ENCODE results near the gene DPP4.

DPP4 gene

DNA sequence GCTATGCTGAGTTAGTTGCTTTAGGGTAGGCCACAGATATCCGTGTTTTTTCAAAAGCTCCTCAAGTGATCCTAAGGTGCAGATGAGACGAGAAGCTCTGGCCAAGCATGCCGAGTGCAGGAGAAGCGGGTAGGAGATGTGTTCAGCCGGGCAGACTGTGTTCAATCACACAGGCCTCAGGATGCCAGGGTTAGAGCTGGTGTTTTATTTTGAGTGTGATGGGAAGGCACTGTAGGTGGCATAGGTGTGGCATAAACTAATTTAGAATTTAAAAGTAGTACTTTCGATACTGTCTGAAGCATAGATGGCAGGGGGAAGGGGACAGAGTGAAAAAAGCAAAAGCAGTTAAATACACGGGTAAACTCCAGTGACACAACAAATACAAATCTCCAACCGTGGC, 30.9 kb downstream of the DPP4 start:
- Histone ChIP-seq H3K36me3 (ENCODE audit: insufficient read depth, insufficient read length, low read length) (no peaks in the 10 kb centered on the region), H3K9ac (ENCODE audit: insufficient read length, low read depth) (no peak overlapping the region), H3K27me3 (ENCODE audit: insufficient read depth, insufficient read length) (no peaks in the 10 kb centered on the region), H3K4me1 (ENCODE audit: insufficient read depth, insufficient read length) (no peaks in the 10 kb centered on the region), H3K4me3 (ENCODE audit: insufficient read length, low read depth) (no peak overlapping the region), H3K9me3 (ENCODE audit: insufficient read depth, low read length) (no peaks in the 10 kb centered on the region)
- TF ChIP-seq ZNF274 (IDR thresholded peaks at IDR 0.05; ENCODE audit: low read depth, low read length) = no peak
- TF ChIP-seq YY1 (IDR thresholded peaks at IDR 0.05; ENCODE audit: insufficient read depth, insufficient read length) = no peak
- no peak for TF ChIP-seq SUZ12 (IDR thresholded peaks at IDR 0.05; ENCODE audit: extremely low read depth, insufficient read depth, insufficient read length)
- no peak for DNase-seq (ENCODE audit: low read depth, low spot score)

DNA sequence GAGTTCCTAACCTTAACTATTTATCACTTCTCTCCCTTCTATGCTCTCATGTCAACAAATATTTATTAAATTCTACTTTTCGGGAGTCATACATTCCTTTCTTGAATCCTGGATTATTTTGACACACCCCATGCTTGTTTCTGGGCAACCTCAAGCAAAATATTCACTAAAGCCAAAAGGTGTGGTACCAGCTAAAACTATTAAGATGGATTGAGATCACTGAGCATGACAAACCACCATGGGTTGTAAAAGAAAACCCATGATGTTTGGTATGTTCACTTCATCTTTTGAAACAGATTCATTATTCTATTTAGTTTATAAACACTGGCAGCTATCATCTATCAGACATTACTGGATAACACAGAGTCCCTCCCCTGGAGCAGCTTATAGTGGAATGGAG, 32.5 kb downstream of the DPP4 start:
- DNase-seq (ENCODE audit: low read depth, low spot score) = no peak
- Histone ChIP-seq H3K9me3 (ENCODE audit: insufficient read depth, low read length) (no peaks in the 10 kb centered on the region), H3K4me3 (ENCODE audit: insufficient read length, low read depth) (no peak overlapping the region), H3K27me3 (ENCODE audit: insufficient read depth, insufficient read length) (no peaks in the 10 kb centered on the region), H3K36me3 (ENCODE audit: insufficient read depth, insufficient read length, low read length) (no peaks in the 10 kb centered on the region), H3K4me1 (ENCODE audit: insufficient read depth, insufficient read length) (no peaks in the 10 kb centered on the region), H3K9ac (ENCODE audit: insufficient read length, low read depth) (no peak overlapping the region)
- TF ChIP-seq ZNF274 (IDR thresholded peaks at IDR 0.05; ENCODE audit: low read depth, low read length) = no peak
- TF ChIP-seq SUZ12 (IDR thresholded peaks at IDR 0.05; ENCODE audit: extremely low read depth, insufficient read depth, insufficient read length) = no peak
- no peak for TF ChIP-seq YY1 (IDR thresholded peaks at IDR 0.05; ENCODE audit: insufficient read depth, insufficient read length)

DNA sequence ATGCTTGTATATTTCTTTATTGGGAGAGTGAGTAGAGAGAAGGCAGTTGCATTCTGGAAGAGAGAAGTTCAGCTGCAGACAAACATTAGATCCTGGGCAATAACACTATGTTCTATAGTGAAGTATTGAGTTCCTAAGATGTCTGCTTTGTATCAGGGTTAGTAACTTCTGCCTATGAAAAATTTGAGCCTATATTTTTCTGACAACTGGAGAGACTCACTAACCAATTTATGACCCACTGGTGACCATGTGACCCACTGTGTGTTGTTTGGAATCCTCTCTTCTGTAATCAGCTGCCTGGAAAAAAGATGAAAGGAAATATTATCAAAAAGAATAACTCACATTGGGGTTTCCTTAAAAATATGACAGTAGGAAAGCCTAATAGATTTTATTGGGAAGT, 35.3 kb downstream of the DPP4 start:
- H3K27me3 ChIP-seq (ENCODE audit: insufficient read depth, insufficient read length) = no peaks in the 10 kb centered on the region

DNA sequence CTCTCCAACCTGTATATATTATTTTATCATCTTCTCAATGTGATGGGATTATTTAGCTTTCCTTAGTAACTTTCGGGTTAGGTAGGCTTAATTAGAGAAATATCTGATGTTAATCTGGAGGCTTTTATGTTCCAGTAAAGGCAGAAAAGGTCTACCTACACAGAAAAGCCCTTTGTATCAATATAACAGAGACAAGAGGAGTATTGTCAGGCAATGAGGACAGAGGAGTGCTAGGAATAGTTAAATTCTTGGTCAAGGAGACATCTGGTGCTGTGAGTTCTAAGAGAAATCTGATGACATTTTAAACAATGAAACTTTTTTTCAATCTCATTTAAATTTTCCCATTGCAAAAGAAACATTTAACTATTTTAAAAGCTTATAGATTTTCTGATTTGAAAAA, 36.1 kb downstream of the DPP4 start:
- DNase-seq (ENCODE audit: low read depth, low spot score) = no peak
- H3K9ac ChIP-seq (ENCODE audit: insufficient read length, low read depth) = no peak overlapping the region
- no peak overlapping the region for H3K4me3 ChIP-seq (ENCODE audit: insufficient read length, low read depth)
- H3K4me1 ChIP-seq (ENCODE audit: insufficient read depth, insufficient read length) = no peaks in the 10 kb centered on the region
- no peaks in the 10 kb centered on the region for H3K27me3 ChIP-seq (ENCODE audit: insufficient read depth, insufficient read length)
- H3K36me3 ChIP-seq (ENCODE audit: insufficient read depth, insufficient read length, low read length) = no peaks in the 10 kb centered on the region
- H3K9me3 ChIP-seq (ENCODE audit: insufficient read depth, low read length) = no peaks in the 10 kb centered on the region
- TF ChIP-seq SUZ12 (IDR thresholded peaks at IDR 0.05; ENCODE audit: extremely low read depth, insufficient read depth, insufficient read length) (no peak), YY1 (IDR thresholded peaks at IDR 0.05; ENCODE audit: insufficient read depth, insufficient read length) (no peak), ZNF274 (IDR thresholded peaks at IDR 0.05; ENCODE audit: low read depth, low read length) (no peak)

More for the DNA sequence above, 35.3 kb downstream of the DPP4 start:
- DNase-seq (ENCODE audit: low read depth, low spot score) = no peak
- no peak overlapping the region for H3K4me3 ChIP-seq (ENCODE audit: insufficient read length, low read depth)
- no peaks in the 10 kb centered on the region for H3K36me3 ChIP-seq (ENCODE audit: insufficient read depth, insufficient read length, low read length)
- H3K4me1 ChIP-seq (ENCODE audit: insufficient read depth, insufficient read length) = no peaks in the 10 kb centered on the region
- H3K9ac ChIP-seq (ENCODE audit: insufficient read length, low read depth) = no peak overlapping the region
- H3K9me3 ChIP-seq (ENCODE audit: insufficient read depth, low read length) = no peaks in the 10 kb centered on the region
- TF ChIP-seq YY1 (IDR thresholded peaks at IDR 0.05; ENCODE audit: insufficient read depth, insufficient read length) (no peak), SUZ12 (IDR thresholded peaks at IDR 0.05; ENCODE audit: extremely low read depth, insufficient read depth, insufficient read length) (no peak), ZNF274 (IDR thresholded peaks at IDR 0.05; ENCODE audit: low read depth, low read length) (no peak)

DNA sequence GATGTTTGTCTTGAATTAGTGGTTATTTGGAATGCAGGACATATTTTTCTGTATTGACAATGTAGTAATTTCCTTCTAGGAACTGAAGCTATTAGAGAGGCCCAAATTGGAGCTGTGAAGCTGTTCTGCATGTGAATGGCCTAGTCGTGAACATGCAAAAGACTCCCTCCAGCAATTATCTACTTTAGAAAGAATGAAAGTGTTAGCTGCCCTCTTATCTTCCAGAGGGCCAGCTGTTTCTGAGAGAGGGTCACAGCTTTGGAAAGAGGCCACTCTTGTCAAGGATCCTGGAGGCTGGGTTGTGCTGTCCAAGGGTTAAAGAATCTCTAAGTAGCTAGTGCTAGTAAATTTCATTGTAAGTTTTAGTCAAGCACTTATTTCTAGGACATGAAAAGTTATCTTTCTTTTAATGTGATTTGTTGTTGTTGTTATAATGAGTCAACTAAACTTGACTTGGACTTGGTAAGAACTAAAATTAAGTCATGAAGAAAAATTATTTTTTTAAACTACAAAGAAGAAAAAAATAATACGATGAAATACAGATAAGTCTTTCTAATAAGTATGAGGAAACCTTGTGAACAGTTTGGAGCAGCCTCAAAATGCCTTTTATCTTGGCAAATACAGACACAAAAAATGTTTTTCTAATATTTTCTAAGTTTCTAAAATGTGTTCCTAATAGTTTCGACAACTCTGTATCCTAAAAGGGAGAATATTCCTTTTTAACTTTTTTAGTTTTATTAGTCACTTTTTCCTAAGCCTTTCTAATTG, 36.8 kb downstream of the DPP4 start:
- Histone ChIP-seq H3K36me3 (ENCODE audit: insufficient read depth, insufficient read length, low read length) (no peaks in the 10 kb centered on the region), H3K9me3 (ENCODE audit: insufficient read depth, low read length) (no peaks in the 10 kb centered on the region), H3K4me1 (ENCODE audit: insufficient read depth, insufficient read length) (no peaks in the 10 kb centered on the region), H3K27me3 (ENCODE audit: insufficient read depth, insufficient read length) (no peaks in the 10 kb centered on the region), H3K9ac (ENCODE audit: insufficient read length, low read depth) (no peak overlapping the region), H3K4me3 (ENCODE audit: insufficient read length, low read depth) (no peak overlapping the region)
- TF ChIP-seq ZNF274 (IDR thresholded peaks at IDR 0.05; ENCODE audit: low read depth, low read length) (no peak), YY1 (IDR thresholded peaks at IDR 0.05; ENCODE audit: insufficient read depth, insufficient read length) (no peak), SUZ12 (IDR thresholded peaks at IDR 0.05; ENCODE audit: extremely low read depth, insufficient read depth, insufficient read length) (no peak)
- DNase-seq (ENCODE audit: low read depth, low spot score) = peak; percentile 69

DNA sequence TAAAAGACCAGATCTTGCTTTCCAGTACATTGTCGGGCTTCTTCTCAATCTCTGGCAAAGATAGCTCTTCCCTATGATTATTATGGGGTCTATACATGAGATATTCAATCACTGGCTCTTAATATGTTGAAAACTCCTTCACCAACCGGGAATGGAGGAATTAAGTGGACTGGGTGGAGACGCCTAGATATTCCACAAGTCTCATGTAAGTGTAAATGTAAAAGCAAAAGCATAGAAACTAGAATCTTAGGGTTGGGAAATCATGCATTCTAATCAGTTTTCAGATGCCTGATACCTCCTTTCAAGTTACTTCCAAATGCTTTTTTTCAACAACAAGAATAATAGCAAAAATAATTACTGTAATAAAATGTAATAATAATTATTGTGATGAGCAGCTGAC, 38.0 kb downstream of the DPP4 start:
- TF ChIP-seq ZNF274 (IDR thresholded peaks at IDR 0.05; ENCODE audit: low read depth, low read length) = no peak
- no peak for TF ChIP-seq SUZ12 (IDR thresholded peaks at IDR 0.05; ENCODE audit: extremely low read depth, insufficient read depth, insufficient read length)
- TF ChIP-seq YY1 (IDR thresholded peaks at IDR 0.05; ENCODE audit: insufficient read depth, insufficient read length) = no peak
- DNase-seq (ENCODE audit: low read depth, low spot score) = no peak
- Histone ChIP-seq H3K4me1 (ENCODE audit: insufficient read depth, insufficient read length) (no peaks in the 10 kb centered on the region), H3K9me3 (ENCODE audit: insufficient read depth, low read length) (no peaks in the 10 kb centered on the region), H3K9ac (ENCODE audit: insufficient read length, low read depth) (no peak overlapping the region), H3K4me3 (ENCODE audit: insufficient read length, low read depth) (no peak overlapping the region), H3K36me3 (ENCODE audit: insufficient read depth, insufficient read length, low read length) (no peaks in the 10 kb centered on the region), H3K27me3 (ENCODE audit: insufficient read depth, insufficient read length) (no peaks in the 10 kb centered on the region)

DNA sequence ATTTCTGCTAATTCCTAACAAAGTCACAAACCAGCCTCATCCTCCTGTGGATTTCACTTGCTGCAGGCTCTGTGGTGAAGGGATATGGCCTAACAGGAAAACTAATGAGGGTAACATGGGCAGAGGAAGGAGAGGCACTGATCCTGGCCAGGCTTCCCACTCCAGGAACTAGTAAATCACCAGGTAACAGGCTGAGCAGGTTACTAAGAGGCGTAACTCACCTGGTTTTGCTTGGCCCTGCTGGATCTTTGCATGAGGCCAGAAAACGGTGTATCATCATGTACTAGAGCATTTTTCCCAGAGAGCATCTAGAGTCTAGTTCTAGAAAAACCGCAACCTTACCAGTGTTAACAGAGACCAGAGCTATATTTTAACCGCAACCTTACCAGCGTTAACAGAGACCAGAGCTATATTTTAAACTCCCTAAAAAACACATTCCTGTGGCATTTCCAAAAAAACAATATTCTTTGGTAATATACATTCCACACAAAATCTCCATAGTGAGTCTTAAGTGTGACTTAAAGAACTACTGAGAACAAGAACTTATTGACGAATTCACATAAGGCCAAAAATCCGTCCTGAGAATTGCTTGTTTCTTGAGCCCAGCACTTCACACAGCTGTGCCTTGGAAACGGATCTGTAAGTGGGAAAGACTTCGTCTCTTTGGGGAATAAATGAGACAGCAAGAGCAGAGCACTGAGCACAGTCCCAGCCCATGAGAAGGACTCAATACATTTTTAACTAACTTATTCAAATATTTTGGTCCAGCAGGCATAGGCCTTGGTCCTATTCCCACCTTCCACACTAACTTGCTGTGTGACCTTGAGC, 43.4 kb downstream of the DPP4 start:
- no peak for DNase-seq (ENCODE audit: low read depth, low spot score)
- no peak for TF ChIP-seq YY1 (IDR thresholded peaks at IDR 0.05; ENCODE audit: insufficient read depth, insufficient read length)
- no peak for TF ChIP-seq ZNF274 (IDR thresholded peaks at IDR 0.05; ENCODE audit: low read depth, low read length)
- no peak for TF ChIP-seq SUZ12 (IDR thresholded peaks at IDR 0.05; ENCODE audit: extremely low read depth, insufficient read depth, insufficient read length)
- Histone ChIP-seq H3K4me1 (ENCODE audit: insufficient read depth, insufficient read length) (no peaks in the 10 kb centered on the region), H3K9ac (ENCODE audit: insufficient read length, low read depth) (no peak overlapping the region), H3K4me3 (ENCODE audit: insufficient read length, low read depth) (no peak overlapping the region), H3K36me3 (ENCODE audit: insufficient read depth, insufficient read length, low read length) (no peaks in the 10 kb centered on the region), H3K9me3 (ENCODE audit: insufficient read depth, low read length) (no peaks in the 10 kb centered on the region), H3K27me3 (ENCODE audit: insufficient read depth, insufficient read length) (no peaks in the 10 kb centered on the region)
